Fibroblast of upper back skin (primary cell): ENCODE results near the gene CFAP61.

Source experiments
- DNase-seq: peaks from one replicate; pipeline ENCODE4 v3.0.0-alpha.2; 2013

CFAP61 gene

DNA sequence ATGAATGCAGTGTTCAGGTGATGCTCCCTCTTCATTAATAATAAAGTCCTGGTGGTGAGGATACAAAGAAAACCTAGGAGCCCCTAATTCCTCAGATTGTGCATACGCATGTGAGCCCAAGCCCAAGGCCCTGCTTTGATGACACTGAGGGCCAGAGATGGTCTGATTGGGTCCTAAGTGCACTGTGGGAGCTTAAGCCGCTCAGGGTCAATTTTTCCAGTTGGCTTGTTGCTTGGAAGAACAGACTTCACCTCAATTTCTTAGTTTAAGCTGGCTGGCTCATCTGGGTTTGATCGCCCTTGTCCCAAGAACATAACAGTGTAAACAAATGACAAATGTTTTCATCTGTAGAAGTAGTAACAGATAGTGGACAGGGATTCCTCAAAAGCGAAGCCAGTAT, 357.0 kb downstream of the CFAP61 start:
- no peak for DNase-seq
